CD14-positive monocyte (primary cell): ENCODE results near the gene FAM228B. TPM values are rescaled to one million over a fixed set of nuclear protein-coding genes. Genes with fewer than 3 reads are reported as not detected.

Experiments used
- DNase-seq, 3 donors: peaks; one replicate each; pipeline ENCODE4 v3.0.0-alpha.2; 2011 to 2022
- H2AFZ ChIP-seq: 2 replicates; pipeline ENCODE4 v1.6.0; 2012; ENCODE audit warnings: mild to moderate bottlenecking, low read depth, low read length, inconsistent platforms; ENCODE audit not compliant: insufficient read depth, poor library complexity, severe bottlenecking
- H3K27ac ChIP-seq, 2 donors: 1 replicate in 1 of 2; 2 replicates in 1 of 2; pipeline ENCODE4 v1.5.1; 2012 to 2013; ENCODE audit warnings: low read length in 2 of 2, control low read depth in 1 of 2, inconsistent platforms in 1 of 2, low read depth in 1 of 2, mild to moderate bottlenecking in 1 of 2
- H3K27me3 ChIP-seq, 2 donors: one replicate each; pipeline versions ENCODE4 v1.6.0 to v1.6.1; 2011 to 2013; ENCODE audit warnings: low read length in 2 of 2; ENCODE audit not compliant: control insufficient read depth in 2 of 2, insufficient read depth in 2 of 2
- H3K36me3 ChIP-seq, 2 donors: replicated peaks in 1 of 2; 1 replicate in 1 of 2; 2 replicates in 1 of 2; pipeline versions ENCODE4 v1.5.1 to v1.6.1; 2012 to 2013; ENCODE audit warnings: low read length in 2 of 2, control low read depth in 1 of 2, inconsistent platforms in 1 of 2, mild to moderate bottlenecking in 1 of 2; ENCODE audit not compliant: insufficient read depth in 2 of 2, control insufficient read depth in 1 of 2
- H3K4me1 ChIP-seq, 2 donors: 1 replicate in 1 of 2; 2 replicates in 1 of 2; pipeline versions ENCODE4 v1.5.1 to v1.6.1; 2012 to 2013; ENCODE audit warnings: low read length in 2 of 2, control low read depth in 1 of 2, inconsistent platforms in 1 of 2, mild to moderate bottlenecking in 1 of 2, moderate library complexity in 1 of 2; ENCODE audit not compliant: insufficient read depth in 2 of 2, control insufficient read depth in 1 of 2
- H3K4me2 ChIP-seq: replicated peaks from 2 replicates; pipeline ENCODE3; 2012; ENCODE audit warnings: low read length, moderate library complexity, mild to moderate bottlenecking; ENCODE audit not compliant: poor library complexity, severe bottlenecking; ENCODE audit errors: extremely low read depth
- H3K4me3 ChIP-seq, 3 experiments: fragments of 200-600 bp in 1 of 3; sonication (generic) in 1 of 3; replicated peaks in 1 of 3; 1 replicate in 2 of 3; 2 replicates in 1 of 3; pipeline ENCODE4 v1.5.1; 2011 to 2013; ENCODE audit warnings: low read length in 3 of 3, mild to moderate bottlenecking in 3 of 3, control low read depth in 2 of 3, low read depth in 2 of 3, inconsistent platforms in 1 of 3, moderate library complexity in 1 of 3
- H3K79me2 ChIP-seq: 2 replicates; pipeline ENCODE4 v1.6.0; 2012; ENCODE audit warnings: mild to moderate bottlenecking, control low read depth, inconsistent platforms, low read length, moderate library complexity; ENCODE audit not compliant: insufficient read depth
- H3K9ac ChIP-seq: 2 replicates; pipeline ENCODE4 v1.6.0; 2017; ENCODE audit warnings: low read length, mild to moderate bottlenecking; ENCODE audit not compliant: insufficient read depth, poor library complexity, severe bottlenecking
- H3K9me3 ChIP-seq, 2 donors: replicated peaks in 1 of 2; 1 replicate in 1 of 2; 2 replicates in 1 of 2; pipeline versions ENCODE4 v1.5.1 to v1.6.1; 2012 to 2013; ENCODE audit warnings: low read length in 2 of 2, control low read depth in 1 of 2; ENCODE audit not compliant: control insufficient read depth in 1 of 2, insufficient read depth in 1 of 2
- H4K20me1 ChIP-seq: 2 replicates; pipeline ENCODE4 v1.6.0; 2012; ENCODE audit warnings: mild to moderate bottlenecking, low read length, control low read depth, moderate library complexity; ENCODE audit not compliant: insufficient read depth
- H3K27ac Mint-ChIP-seq, 7 donors: one replicate each; pipeline ENCODE4 v1.8.0; 2020; ENCODE audit warnings: mild to moderate bottlenecking in 7 of 7, mixed read lengths in 7 of 7, moderate library complexity in 6 of 7, inconsistent platforms in 2 of 7
- H3K27me3 Mint-ChIP-seq, 3 donors: one replicate each; pipeline ENCODE4 v1.8.0; 2021 to 2022; ENCODE audit warnings: low read depth in 3 of 3, mild to moderate bottlenecking in 3 of 3, mixed read lengths in 3 of 3, moderate library complexity in 3 of 3, inconsistent platforms in 1 of 3
- H3K36me3 Mint-ChIP-seq, 2 donors: one replicate each; pipeline ENCODE4 v1.8.0; 2020; ENCODE audit warnings: mixed read lengths in 2 of 2, inconsistent platforms in 1 of 2, mild to moderate bottlenecking in 1 of 2
- H3K4me1 Mint-ChIP-seq: one replicate; pipeline ENCODE4 v1.8.0; 2020; ENCODE audit warnings: mild to moderate bottlenecking, mixed read lengths
- H3K4me3 Mint-ChIP-seq, 2 donors: one replicate each; pipeline ENCODE4 v1.8.0; 2020; ENCODE audit warnings: mild to moderate bottlenecking in 2 of 2, mixed read lengths in 2 of 2, moderate library complexity in 1 of 2
- H3K9me3 Mint-ChIP-seq, 7 donors: one replicate each; pipeline ENCODE4 v1.8.0; 2020 to 2022; ENCODE audit warnings: mixed read lengths in 7 of 7, mild to moderate bottlenecking in 6 of 7, moderate library complexity in 6 of 7, inconsistent platforms in 2 of 7
- WGBS: methylation state at CpG from one replicate; pipeline ENCODE4 v1.1.5; 2013; ENCODE audit warnings: missing lambda C conversion rate; ENCODE audit not compliant: insufficient coverage; 5-methylcytosine and 5-hydroxymethylcytosine counted together
- intact Hi-C, 2 donors: fragments of 100-400 bp; cut with micrococcal nuclease; formaldehyde crosslinking; loops; one replicate each; pipeline versions ENCODE4 v1.15.0 to v1.15.1; 2023
- polyA plus RNA-seq, 3 donors: library from polyadenylated mRNA; depleted of rRNA in 1 of 3; unstranded in 2 of 3; stranded (reverse) in 1 of 3; fragments of 300-500 nt in 2 of 3; fragments of >200 nt in 1 of 3; fragmentation: Illumina TruSeq in 2 of 3; gene quantifications; 1 replicate in 2 of 3; 2 replicates in 1 of 3; pipeline ENCODE4 v1.2.3, GENCODE V29; 2012 to 2021
- TF ChIP-seq, protein P1 (sequence below): fragments of 200-600 bp; IDR thresholded peaks from one replicate; pipeline ENCODE4 v1.8.0; 2022; ENCODE audit warnings: antibody characterized with exemption, mild to moderate bottlenecking

FAM228B gene
- polyA plus RNA-seq, 3 donors, result 6.5 to 16.1 (median 7.5) TPM

DNA sequence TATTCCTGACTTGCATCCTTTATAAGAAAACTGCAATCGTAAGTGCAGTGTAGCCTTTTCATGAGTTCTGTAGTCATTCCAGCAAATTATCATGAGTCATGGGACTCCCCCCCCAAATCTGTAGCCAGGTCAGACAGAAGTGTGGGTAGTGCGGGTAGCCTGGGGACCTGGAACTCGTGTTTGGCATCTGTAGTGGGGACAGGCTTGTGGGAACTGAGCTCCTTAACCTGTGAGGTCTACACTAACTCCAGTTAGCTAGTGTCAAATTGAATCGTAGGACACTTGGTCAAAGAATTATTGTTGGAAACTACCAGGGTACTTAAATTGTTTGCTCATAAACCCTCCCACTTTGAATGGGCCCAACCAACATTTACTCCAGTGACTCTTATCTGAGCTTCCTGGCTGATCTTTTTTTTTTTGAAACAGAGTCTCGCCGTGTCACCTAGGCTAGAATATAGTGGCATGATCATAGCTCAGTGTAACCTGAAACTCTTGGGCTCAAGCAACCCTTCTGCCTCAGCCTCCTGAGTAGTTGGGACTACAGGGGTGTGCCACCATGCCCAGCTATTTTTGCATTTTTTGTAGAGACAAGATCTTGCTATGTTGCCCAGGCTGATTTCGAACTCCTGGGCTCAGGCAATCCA lies 12.5 kb upstream of the FAM228B start:
- Histone ChIP-seq H4K20me1 (no peaks in the 10 kb centered on the region), H3K4me3 (no peak overlapping the region), H3K9me3 (peaks cover 0 to 5% of the 10 kb centered on the region in 2 donors), H3K4me1 (no peaks in the 10 kb centered on the region), H3K27ac (no peak overlapping the region), H3K9ac (no peak overlapping the region), H3K36me3 (peaks cover 0 to 4% of the 10 kb centered on the region in 2 donors), H2AFZ (no peak overlapping the region), H3K4me2 (no peak overlapping the region), H3K79me2 (no peaks in the 10 kb centered on the region), H3K27me3 (no peaks in the 10 kb centered on the region)
- Mint-ChIP-seq H3K4me1 (no peaks in the 10 kb centered on the region), H3K36me3 (peaks cover 14 to 21% of the 10 kb centered on the region in 2 donors), H3K9me3 (peaks cover 13 to 27% (median 20%) of the 10 kb centered on the region in 7 donors), H3K27ac (no peak overlapping the region), H3K4me3 (no peak overlapping the region), H3K27me3 (no peaks in the 10 kb centered on the region)
- intact Hi-C loops, result no loop called here
- TF ChIP-seq, protein P1, sequence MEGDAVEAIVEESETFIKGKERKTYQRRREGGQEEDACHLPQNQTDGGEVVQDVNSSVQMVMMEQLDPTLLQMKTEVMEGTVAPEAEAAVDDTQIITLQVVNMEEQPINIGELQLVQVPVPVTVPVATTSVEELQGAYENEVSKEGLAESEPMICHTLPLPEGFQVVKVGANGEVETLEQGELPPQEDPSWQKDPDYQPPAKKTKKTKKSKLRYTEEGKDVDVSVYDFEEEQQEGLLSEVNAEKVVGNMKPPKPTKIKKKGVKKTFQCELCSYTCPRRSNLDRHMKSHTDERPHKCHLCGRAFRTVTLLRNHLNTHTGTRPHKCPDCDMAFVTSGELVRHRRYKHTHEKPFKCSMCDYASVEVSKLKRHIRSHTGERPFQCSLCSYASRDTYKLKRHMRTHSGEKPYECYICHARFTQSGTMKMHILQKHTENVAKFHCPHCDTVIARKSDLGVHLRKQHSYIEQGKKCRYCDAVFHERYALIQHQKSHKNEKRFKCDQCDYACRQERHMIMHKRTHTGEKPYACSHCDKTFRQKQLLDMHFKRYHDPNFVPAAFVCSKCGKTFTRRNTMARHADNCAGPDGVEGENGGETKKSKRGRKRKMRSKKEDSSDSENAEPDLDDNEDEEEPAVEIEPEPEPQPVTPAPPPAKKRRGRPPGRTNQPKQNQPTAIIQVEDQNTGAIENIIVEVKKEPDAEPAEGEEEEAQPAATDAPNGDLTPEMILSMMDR, result no peak
- WGBS, result 100% methylated on average over 4 of the region's 7 CpGs
- DNase-seq, result no peak

DNA sequence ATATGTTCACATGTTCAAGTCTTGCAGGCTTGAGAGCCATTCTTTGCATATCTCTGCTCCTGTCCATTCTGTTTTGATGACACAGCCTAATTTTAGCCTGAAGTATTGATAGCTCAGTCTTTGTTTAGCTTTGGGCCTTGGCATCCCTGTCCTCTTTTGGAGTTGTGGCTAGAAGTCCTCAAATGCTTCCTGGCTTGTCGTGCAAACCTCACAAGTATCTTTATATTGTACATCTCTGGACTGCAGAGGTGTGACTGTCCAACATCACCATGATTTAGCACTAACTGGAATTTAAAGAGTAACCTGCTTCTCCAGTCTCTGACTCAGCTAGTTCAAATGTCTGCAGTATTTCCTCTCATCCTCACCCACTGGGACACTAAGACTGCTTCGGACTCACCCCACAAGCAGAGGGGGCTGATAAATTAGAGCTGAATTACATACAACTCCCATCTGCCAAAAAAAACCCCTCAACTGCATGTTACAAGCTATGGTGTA lies 11.8 kb upstream of the FAM228B start:
- WGBS, result 88% methylated on average over 1 of the region's 2 CpGs
- Mint-ChIP-seq H3K4me1 (no peaks in the 10 kb centered on the region), H3K27me3 (no peaks in the 10 kb centered on the region), H3K4me3 (no peak overlapping the region), H3K27ac (peak overlapping the region in 4 of 7 donors; percentile 5 to 61 (median 41)), H3K9me3 (peaks cover 7 to 22% (median 17%) of the 10 kb centered on the region in 7 donors), H3K36me3 (peaks cover 14 to 21% of the 10 kb centered on the region in 2 donors)
- no peak overlapping the region for H2AFZ ChIP-seq
- H3K27me3 ChIP-seq, result no peaks in the 10 kb centered on the region
- no peak overlapping the region for H3K4me3 ChIP-seq
- no peak overlapping the region for H3K4me2 ChIP-seq
- H4K20me1 ChIP-seq, result no peaks in the 10 kb centered on the region
- H3K36me3 ChIP-seq, result peaks cover 0 to 4% of the 10 kb centered on the region in 2 donors
- TF ChIP-seq, protein P1, result no peak
- no peak for DNase-seq
- H3K9me3 ChIP-seq, result peaks cover 0 to 1% of the 10 kb centered on the region in 2 donors
- H3K9ac ChIP-seq, result no peak overlapping the region
- no peaks in the 10 kb centered on the region for H3K4me1 ChIP-seq
- intact Hi-C loops, result no loop called here
- H3K27ac ChIP-seq, result no peak overlapping the region
- H3K79me2 ChIP-seq, result no peaks in the 10 kb centered on the region
